HL-60/S4 (cell line): ENCODE data around the gene DDAH1.

Experiments
- in situ Hi-C: fragments of 300-500 bp; cut with MboI; formaldehyde crosslinking; loops from 2 replicates; pipeline ENCODE4 v1.14.3; 2022; ENCODE audit warnings: low sequenced_read_pairs

DDAH1 gene

DNA sequence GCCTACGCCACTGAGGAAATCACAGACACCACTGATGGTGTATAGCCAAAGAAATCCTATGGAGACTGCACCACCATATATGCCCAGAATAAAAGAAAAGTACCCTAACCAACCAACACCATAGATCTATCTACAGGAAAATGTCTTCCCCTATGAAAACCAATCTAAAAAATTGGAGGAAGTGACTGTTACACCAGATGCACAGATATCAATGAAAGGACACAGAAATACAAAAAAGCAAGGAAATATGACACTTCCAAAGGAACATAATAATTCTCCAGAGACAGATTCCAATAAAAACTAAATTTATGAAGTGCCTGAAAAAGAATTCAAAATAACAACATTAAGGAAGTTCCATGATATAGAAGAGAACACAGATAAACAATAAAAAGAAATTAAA is 131.8 kb downstream of the DDAH1 start:
- in situ Hi-C loops = no loop called here

DNA sequence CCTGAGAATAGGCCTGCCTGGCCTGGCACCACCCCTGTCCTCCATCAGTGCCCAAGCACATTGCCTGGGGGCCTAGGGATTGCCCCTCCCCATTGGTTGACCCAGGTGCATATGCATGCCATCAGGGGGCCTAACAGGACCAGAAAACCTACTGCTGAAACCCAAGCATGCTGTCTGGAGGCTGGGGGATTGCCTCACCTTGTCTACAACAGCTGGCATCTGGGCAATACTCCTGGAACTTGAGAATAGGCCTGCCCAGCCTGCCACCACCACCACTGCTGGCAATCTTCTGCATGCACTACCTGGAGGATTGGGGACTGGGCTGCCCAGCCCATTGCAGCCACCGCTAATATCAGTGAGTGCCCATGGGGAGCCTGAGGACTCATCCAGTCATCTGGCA is 132.4 kb downstream of the DDAH1 start:
- in situ Hi-C loops = no loop called here

DNA sequence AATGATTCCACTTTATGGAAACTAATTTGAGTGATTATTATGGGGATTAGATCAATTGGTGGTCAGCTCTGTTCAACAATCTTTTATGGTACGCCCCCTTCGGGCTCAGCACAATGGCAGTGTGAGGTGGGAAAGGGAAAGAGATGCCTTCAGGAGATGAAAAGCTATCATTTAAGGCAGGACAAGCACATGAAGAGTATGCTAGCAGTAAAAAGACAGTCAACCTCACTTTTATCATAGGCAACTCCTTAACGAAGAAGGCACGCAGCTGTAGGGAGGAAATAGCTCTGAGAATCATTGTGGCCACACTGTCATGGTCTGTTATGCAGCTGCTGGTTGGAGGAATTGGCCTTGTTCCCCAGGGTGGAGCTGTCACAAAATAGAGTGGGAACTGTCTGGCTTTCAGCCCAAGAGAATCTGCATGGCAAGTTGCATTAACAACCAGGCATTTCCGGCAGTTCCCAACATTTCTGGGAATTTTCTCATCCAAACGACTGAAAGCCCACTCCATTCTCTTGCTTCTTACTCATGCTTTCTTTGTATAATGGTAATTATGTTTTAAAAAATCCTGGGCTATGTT is 134.2 kb downstream of the DDAH1 start:
- in situ Hi-C loops = no loop called here

DNA sequence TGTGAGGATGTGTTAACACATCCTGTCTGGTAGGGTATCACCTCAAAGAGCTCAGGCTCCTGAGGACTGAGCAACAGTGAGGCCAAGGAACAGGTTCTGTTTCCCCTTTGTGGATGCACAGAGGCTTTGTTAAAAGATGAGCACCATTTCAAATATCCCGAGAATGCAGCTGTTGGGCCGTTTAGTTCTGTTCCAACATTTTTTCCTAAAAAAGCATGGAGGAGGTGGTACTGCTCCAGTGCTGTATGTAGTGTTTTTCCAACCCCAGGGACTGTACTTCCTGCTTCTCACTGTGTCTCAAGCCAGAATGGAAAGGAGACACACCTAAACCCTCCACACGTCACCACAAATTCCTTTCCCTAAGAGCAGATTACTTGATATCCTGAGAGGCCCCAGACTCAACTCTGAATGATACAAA is 134.7 kb downstream of the DDAH1 start:
- in situ Hi-C loops = no loop called here

DNA sequence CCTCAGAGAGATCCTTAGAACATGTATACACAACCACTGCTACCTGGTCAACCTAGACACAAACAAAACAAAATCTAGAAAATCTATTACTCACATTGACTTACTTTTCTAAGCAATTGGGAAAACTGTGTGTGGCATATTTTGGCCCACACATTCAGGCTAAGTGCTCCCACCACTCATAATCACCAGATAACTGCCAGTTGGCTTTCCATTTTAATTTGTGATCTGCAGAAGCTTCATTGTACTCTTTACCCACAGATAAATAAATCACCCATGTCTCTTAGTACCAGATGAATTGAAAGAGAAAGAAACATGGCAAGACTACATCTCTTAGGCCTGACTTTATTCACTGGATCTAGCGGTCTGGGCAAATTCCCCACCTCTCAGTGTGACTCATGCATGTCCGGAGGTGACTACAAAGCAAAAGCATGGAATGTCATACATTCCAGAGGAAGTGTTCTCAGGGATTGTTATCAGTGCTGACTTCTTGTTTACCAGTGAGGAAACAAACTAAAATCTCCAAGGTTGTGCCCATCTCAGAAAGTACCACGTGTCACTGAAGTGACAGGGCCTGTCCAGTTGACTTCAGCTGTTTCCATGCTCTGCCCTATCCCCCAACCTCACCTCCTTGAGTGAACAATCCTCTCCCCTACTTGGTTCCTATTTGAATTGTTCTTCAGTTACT is 136.1 kb downstream of the DDAH1 start:
- in situ Hi-C loops = no loop called here

DNA sequence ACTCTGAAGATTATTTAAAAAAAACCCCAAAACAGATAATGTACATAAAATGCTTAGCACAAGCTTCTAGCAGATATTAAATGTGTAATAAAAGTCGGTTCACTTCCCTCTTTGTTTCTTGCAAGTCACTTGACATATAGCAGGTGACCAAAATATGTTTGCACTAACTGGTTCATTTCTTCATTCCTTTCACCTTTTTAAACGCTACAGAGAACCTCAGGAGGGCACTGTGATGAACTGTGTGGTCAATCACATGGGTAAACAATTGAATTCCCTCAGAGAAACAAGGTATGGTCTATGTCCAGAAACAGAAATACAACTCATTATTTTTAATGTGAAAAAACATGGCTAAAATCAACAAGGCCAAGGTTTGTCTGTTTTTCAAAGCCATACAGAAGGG is 137.2 kb downstream of the DDAH1 start:
- in situ Hi-C loops = no loop called here

DNA sequence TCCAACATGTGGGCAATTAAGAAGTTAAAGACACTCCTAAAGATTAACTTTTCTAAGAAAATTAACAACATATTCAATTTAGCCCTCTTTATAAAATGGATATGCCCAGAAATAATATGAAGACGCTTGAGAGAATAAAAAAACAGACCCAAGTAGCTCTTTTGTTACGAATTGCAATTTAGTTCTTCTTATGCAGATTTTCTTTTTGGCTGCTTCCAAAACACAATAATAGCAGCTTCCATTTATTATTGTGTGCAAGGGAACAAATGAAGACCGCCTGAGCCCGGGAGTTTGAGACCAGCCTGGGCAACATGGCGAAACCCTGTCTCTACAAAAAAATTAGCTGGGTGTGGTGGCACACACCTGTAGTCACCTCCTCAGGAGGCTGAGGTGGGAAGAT is 138.1 kb downstream of the DDAH1 start:
- in situ Hi-C loops = no loop called here

DNA sequence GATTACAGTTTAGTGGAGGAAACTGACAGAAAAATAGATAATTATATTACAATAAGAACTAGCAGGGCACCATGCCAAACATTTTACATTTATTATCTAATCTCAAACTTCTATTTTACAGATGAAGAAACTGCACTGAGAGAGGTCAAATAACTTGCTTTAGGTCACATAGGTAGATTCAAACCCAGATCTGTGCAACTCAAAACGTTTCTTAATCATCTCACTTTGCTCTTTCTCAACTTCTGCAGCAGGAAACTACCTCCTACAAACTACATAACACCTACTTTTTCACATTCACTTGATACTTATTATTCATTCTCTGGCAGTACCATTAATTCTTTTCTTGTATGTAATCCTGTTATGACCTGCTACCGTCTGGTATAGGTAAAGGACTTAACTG is 138.6 kb downstream of the DDAH1 start:
- in situ Hi-C loops = no loop called here

DNA sequence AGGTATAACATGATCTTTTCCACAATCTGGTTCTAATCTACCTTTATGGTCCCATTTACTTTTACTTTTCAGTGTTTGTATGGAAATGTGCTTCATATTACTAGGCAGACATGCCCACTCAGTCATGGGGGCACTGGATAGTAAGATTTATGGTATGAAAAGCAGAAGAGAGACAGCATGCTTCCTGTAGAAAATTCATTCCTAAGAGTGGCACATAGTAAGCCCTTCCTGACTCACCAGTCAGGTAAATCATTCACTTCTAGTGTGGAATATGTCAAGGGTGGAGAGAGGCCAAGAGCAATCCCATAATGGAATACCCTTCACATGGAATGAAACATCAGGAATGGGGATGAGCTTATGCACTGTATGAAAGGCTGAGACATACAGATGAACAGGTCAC is 139.0 kb downstream of the DDAH1 start:
- in situ Hi-C loops = no loop called here

DNA sequence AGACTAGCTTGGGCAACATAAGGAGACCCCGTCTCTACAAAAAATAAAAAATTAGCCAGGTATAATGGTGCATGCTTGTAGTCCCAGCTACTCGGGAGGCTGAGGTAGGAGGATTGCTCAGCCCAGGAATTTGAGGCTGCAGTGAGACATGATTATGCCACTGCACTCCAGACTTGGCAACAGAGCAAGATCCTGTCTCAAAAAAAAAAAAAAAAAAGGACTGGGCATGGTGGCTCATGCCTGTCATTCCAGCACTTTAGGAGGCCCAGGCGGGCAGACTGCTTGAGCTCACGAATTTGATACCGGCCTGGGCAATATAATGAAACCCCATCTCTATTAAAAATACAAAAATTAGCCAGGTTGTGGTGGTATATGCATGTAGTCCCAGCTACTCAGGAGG is 141.2 kb downstream of the DDAH1 start:
- in situ Hi-C loops = no loop called here

DNA sequence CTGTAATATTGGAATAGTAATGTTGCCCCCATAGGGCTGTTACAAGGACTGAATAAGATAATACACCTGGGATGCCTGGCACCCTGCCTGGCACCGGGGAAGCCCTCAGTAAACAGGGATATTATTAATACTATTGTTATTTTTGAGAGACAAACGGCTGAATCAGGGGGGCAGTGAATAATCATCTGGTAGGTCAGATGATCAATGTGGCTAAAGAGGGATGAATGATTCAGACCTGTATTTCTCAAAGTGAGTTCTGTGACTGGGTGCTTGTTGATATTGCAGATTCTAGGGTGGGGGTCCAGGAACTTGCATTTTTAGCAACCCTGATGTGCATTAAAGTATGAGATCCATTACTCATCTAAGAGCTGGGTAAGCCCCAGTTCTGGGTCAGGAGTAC is 142.3 kb downstream of the DDAH1 start:
- in situ Hi-C loops = no loop called here

DNA sequence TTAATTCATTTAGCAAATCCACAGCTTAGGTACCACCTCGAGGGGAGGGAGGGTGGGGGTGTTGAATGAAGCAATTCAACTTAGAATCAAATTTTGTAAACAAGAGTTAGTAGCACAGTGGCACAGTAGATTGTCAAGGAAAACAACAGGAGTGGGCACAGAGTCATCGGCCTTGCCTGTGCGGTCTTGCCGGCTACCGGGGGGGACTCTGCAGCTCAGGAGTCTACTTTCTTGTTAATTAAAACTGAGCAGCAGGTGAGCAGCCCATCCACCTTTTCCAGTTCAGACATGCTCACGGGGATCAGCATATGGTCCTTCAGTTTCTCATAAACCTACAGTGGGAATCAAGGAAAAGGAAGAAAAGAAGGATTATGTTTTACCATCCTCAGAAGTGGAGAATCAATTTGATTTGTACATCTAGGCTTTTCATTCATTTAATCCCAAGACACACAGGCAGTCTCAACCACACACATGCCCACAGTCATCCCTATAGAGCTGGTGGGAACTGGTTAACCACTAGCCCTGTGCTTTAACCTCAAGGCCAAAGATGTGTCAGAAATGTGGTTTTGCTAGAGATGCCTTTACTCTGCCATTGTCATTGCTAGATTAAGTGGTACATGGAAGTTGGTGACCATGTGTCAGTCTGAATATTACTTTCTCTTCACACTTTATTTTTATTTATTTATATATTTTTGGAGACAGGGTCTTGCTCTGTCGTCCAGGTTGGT is 143.6 kb downstream of the DDAH1 start:
- in situ Hi-C loops = no loop called here

DNA sequence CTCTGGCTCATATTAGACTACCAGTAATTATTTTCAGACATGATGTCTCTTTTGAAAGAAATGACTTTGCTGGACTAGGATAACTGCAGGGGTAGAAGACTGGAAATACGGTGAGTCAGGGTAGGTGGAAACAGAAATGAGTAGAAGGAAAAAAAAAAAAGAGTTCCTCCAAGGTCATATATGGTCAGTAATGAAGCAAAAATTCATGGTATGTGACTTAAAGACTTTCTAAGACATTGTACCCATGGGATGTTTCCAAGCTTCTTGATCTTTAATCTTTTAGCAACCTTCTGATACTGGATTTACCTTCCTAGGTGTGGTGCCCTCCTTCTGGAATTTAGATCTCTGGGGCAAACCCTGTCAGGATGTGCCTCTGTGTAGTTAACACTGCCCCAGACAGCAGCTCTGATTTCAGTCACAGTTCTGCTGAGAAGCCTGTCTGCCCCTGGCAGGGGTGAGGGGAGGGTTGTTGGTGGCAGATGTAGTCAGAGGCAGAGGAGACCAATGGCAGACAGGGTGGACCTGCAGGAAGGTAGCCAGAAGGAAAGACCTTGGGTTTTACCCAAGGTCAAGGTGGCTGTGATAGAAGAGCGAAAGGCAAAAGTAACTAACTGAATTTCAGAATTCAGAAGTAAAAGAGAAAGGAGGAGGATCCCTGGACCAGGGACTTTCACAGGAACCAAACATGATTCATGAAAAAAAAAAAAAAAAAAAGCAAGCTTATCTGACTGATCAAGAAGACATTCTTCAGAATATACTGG is 144.4 kb downstream of the DDAH1 start:
- in situ Hi-C loops = no loop called here

DNA sequence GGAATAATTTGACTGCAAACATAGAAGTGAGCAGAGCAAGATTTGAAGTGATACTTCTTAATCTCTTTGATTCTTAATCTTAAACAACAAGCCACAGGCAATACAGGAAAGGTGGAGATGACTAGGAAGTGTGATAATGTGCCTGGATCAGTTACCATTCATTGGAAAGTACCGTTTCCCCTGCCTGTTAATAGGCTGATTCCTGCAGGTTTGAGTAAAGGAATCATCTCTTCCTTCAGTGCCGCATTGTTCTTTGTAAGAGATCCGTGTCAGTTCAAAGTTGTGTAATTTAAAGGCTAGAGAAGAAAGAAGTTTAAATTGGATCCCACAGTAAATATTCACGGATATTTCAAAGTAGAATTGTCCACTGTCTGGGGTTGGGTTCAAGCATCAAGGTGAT is 145.0 kb downstream of the DDAH1 start:
- in situ Hi-C loops = no loop called here

DNA sequence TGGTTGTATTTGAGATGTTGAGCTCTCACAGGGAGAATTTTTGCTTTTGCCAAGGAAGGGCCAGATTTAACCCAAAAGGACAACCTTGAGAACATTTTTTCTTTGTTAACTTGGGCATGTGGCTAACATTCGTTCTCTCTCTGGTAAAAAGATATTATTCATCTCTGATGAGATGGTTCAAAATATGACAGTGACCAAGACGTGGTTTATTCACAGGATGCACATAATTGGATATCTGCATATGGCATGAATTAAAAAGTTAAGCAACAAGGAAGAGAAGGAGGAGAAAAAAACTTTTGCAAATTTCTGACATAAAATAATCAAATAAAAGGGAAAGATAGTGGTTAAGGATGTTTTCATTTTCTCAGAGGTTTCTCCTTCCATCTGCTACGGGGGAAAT is 145.5 kb downstream of the DDAH1 start:
- in situ Hi-C loops = no loop called here

DNA sequence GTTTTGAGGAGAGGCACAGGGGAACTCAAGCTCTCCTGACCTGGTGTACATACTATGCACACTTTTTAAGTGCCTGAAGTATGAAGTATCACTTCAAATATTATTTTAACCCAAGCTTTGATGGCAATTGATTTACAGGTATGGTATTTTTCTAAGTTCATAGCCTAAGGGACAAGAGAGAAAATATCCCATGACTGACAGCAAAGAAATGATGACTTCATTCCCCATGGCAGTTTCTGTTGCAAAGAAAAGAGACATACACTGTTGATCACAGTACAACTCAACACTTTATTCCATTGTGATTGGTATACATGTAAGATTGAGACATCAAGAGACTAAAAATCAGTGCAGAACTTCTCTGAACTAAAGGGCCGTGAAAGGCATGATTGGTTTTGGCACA is 146.7 kb downstream of the DDAH1 start:
- in situ Hi-C loops = no loop called here

DNA sequence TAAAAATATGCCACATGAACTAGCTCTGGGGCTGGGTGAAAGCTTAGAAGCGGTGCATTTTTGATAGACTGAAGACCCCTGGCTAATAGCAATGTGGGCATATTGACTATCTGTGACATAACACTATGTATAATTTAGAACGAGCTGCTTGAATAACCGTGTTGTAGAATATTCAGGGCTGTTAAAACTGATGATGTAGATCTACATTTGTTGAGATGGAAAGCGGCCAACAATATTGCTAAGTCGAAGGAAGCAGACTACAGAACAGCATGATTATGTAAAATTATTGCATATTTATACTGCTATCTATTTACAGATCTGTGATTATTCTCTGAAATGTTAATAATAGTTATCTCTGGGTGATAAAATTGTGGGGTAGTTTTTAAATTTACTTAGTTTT is 147.4 kb downstream of the DDAH1 start:
- in situ Hi-C loops = no loop called here

DNA sequence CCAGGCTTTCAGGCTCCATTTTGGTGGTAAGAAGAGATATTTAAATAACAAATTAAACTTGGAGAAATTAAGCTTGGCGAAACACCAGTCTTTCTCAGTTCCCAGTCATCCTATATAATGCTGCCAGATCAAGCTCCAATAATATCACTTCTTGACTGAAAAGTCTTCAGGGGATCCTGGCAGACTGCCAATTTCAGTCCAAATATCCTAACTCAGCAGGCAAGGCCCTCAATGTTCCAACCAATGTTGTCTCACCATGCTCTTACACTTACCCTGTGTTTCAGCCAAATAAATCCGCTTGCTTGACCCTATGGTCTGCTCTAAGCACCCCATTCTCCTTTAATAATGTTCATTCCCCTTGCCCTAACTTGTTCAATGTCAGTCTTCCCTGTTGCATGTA is 148.6 kb downstream of the DDAH1 start:
- in situ Hi-C loops = no loop called here

DNA sequence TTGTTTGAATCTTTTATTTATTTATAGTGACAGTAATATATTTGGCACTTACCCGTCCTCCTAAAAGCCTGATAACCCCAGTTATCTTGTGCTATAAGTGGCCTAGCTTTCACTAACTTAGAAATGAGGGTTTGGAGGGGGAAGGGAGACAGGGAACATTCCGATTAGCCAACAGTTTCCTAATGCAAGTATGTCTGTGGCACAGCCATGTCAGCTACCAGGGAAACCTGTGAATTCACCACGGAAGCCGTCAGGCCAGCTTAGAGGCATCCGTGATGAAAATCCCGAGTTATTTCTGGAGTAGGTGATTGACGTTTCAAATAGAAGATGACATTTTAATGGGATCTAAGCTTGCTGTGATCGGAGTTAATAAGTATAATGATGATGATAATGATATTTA is 149.2 kb downstream of the DDAH1 start:
- in situ Hi-C loops = no loop called here

DNA sequence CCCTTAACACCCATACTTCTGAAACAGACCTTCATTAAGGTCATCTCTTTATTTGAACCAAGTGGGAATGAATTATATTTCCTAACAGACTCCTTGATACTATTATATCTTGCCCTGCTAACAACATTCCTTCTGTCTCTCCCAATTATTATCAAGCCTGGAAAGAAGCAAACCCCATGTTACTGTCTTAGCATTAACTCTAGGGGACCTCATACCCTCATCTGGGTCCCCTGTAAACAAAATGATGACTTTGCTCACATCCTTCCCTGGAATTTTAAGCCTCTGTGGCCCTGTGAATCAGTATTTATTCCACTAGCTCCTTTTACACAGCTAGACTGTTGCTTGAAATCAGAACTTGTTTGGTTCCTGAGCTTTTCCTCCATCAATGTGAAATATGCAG is 150.2 kb downstream of the DDAH1 start:
- in situ Hi-C loops = no loop called here

DNA sequence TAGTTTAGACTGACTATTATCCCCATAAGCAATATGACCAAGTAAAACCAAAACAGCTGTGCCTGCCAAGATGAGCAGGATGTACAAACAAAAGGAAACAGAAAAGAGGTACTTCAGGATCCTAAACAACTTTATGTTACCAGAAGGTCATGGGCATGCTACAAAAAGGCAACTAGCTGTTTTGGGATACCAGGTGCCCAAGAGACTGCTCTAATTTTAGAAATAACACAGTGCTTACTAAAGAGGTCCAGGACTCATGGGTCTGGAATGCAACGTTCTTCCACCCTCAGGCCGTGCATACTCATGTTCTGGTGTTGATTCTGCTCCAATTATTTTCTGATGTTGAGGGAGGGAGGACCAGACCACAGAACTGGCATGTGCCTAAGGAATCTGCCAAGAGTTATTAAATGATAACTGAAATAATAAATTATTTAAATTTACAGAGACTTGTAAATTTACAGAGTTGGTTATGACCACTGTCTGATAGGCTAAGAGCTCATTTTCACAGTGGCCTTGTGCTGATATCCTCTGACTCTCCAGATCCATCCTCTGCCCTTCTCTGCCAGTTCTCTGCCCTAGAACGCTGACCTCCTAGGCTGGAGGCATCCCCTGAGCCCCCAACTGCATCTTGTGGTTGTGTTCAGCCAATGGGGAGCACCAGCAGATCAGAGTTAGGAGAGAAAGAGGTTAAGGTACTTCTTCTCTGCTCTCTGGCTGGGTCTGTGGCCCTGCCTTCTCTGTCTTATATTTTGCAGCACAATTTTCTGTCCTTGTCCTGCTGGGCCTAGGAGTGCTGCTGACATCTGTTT is 150.9 kb downstream of the DDAH1 start:
- in situ Hi-C loops = no loop called here
